ENCODE results near the gene DNAH2. TPM values are rescaled to one million over a fixed set of nuclear protein-coding genes. Genes with fewer than 3 reads are reported as not detected.
A peak's percentile ranks its signal among the peaks of the same experiment; 100 is the strongest.

DNAH2 gene
- total and polyA plus RNA-seq, 2 donors: 0.07 to 0.14 TPM

GRCh38 chr17:7707858-7708750, 9.4 kb upstream of the DNAH2 start:
- WGBS: 92% methylated on average over 22 of the region's 22 CpGs
- Histone ChIP-seq H3K36me3 (ENCODE audit: control insufficient read depth in 2 of 2, insufficient read depth in 2 of 2, low read length in 1 of 2) (peaks cover 0 to 1% of the 10 kb centered on the region in 2 donors), H3K9me3 (ENCODE audit: control insufficient read depth in 2 of 2, insufficient read depth in 1 of 2, low read length in 1 of 2) (peaks cover 0 to 11% of the 10 kb centered on the region in 2 donors), H3K27ac (ENCODE audit: low read depth in 1 of 2, low read length in 1 of 2) (no peak overlapping the region), H3K27me3 (ENCODE audit: control insufficient read depth in 2 of 2, insufficient read depth in 1 of 2, low read length in 1 of 2) (peaks cover 38 to 94% of the 10 kb centered on the region in 2 donors), H3K4me1 (ENCODE audit: control insufficient read depth in 2 of 2, insufficient read depth in 2 of 2, low read length in 2 of 2) (peaks cover 12 to 24% of the 10 kb centered on the region in 2 donors), H3K4me3 (ENCODE audit: low read length in 2 of 2) (no peak overlapping the region)
- DNase-seq (ENCODE audit: low read depth in 6 of 9, low spot score in 9 of 9): no peak

GRCh38 chr17:7709031-7709430, 8.5 kb upstream of the DNAH2 start:
- 91% methylated on average over 11 of the region's 11 CpGs for WGBS
- H3K9me3 ChIP-seq (ENCODE audit: control insufficient read depth in 2 of 2, insufficient read depth in 1 of 2, low read length in 1 of 2): peaks cover 0 to 11% of the 10 kb centered on the region in 2 donors
- H3K4me1 ChIP-seq (ENCODE audit: control insufficient read depth in 2 of 2, insufficient read depth in 2 of 2, low read length in 2 of 2): peaks cover 12 to 28% of the 10 kb centered on the region in 2 donors
- H3K27me3 ChIP-seq (ENCODE audit: control insufficient read depth in 2 of 2, insufficient read depth in 1 of 2, low read length in 1 of 2): peaks cover 33 to 94% of the 10 kb centered on the region in 2 donors
- no peak overlapping the region for H3K4me3 ChIP-seq (ENCODE audit: low read length in 2 of 2)
- no peak for DNase-seq (ENCODE audit: low read depth in 6 of 9, low spot score in 9 of 9)
- no peak overlapping the region for H3K27ac ChIP-seq (ENCODE audit: low read depth in 1 of 2, low read length in 1 of 2)
- no peaks in the 10 kb centered on the region for H3K36me3 ChIP-seq (ENCODE audit: control insufficient read depth in 2 of 2, insufficient read depth in 2 of 2, low read length in 1 of 2)

DNA sequence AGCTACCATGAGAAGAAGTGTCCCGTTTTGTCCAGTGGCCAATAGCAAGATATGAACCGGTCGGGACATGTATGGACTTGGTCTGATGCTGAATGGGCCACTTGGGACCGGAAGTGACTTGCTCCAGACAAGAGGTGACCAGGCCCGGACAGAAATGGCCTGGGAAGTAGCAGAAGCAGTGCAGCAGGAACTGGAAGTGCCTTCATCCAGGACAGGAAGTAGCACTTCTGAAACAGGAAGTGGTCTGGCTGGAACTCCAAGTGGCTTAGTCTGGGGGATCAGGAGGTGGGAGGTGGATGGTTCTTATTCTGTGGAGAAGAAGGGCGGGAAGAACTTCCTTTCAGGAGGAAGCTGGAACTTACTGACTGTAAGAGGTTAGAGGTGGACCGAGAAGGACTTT, 7.2 kb upstream of the DNAH2 start:
- Histone ChIP-seq H3K36me3 (ENCODE audit: control insufficient read depth in 2 of 2, insufficient read depth in 2 of 2, low read length in 1 of 2) (no peaks in the 10 kb centered on the region), H3K27me3 (ENCODE audit: control insufficient read depth in 2 of 2, insufficient read depth in 1 of 2, low read length in 1 of 2) (peaks cover 23 to 93% of the 10 kb centered on the region in 2 donors), H3K4me1 (ENCODE audit: control insufficient read depth in 2 of 2, insufficient read depth in 2 of 2, low read length in 2 of 2) (peaks cover 5 to 23% of the 10 kb centered on the region in 2 donors), H3K27ac (ENCODE audit: low read depth in 1 of 2, low read length in 1 of 2) (no peak overlapping the region), H3K9me3 (ENCODE audit: control insufficient read depth in 2 of 2, insufficient read depth in 1 of 2, low read length in 1 of 2) (peaks cover 0 to 11% of the 10 kb centered on the region in 2 donors), H3K4me3 (ENCODE audit: low read length in 2 of 2) (no peak overlapping the region)
- no peak for DNase-seq (ENCODE audit: low read depth in 6 of 9, low spot score in 9 of 9)
- 92% methylated on average over 7 of the region's 7 CpGs for WGBS

DNA sequence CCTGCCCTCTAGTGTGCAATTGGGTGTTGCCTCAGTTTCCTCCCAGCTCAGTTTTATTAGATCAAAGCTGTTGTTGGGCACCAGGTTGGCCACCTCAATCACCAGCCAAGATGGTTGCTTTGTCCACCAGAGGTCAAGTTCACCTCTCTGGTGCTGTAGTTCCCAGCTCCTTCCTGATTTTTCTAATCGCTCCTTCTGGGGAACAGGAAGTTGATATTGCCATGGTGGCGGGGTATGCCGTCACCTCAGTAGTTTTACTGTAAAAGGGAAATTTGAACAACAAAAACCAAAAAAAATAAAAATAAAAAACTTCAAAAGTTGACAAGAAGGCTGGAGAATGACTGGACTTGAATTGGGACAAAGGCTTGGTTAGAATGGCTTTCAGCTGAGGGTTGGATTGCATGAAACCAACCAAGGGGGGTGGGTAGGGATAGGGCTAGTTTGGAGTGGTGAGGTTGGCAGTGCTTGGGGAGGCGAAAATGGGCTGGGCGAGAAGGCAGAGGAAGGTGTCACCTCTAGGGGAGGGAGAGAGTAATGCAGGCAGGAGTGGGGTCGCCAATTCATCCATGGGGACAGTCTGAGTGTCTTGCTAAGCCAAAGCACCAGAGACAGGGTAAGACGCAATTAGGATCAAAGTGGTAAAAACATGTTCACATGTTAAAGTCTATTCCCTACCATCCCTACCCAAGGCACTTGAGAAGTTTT, 6.3 kb upstream of the DNAH2 start:
- 94% methylated on average over 7 of the region's 7 CpGs for WGBS
- Histone ChIP-seq H3K27ac (ENCODE audit: low read depth in 1 of 2, low read length in 1 of 2) (no peak overlapping the region), H3K27me3 (ENCODE audit: control insufficient read depth in 2 of 2, insufficient read depth in 1 of 2, low read length in 1 of 2) (peaks cover 14 to 93% of the 10 kb centered on the region in 2 donors)

DNA sequence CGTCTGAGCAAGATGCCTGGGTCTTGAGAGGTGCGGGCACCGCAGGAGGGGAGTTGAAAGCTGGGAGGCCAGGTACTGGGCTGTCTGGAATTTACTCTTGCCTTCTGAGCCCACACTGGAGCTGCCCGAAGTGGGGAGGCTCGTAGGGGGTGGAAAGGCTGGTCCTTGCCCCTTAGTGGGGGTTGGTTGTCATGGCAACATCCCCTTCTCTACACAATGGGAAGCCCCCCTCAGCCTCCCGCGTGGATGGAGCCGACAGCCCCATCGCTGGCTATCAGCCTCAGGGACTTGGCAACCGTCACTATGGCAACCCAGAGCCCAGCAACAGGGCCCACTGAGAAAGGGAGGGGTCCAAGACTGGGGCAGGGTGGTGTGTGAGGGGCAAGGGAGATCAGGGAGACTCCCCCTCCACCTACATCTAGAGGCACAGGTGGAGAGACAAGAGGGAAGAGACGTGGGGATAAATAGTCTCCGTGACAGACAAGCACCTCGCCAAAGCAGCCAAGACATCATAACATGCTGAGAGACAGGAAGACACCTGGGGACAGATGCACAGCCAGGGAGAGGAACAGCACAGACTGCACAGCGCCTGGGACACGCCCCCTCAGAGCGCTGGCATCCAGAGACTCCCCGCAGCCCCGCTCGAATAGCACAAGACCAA, 5.3 kb upstream of the DNAH2 start:
- H3K27ac ChIP-seq (ENCODE audit: low read depth in 1 of 2, low read length in 1 of 2): no peak overlapping the region
- peak in 4 of 9 donors; percentile 37 to 63 (median 46) for DNase-seq (ENCODE audit: low read depth in 6 of 9, low spot score in 9 of 9)
- no peaks in the 10 kb centered on the region for H3K36me3 ChIP-seq (ENCODE audit: control insufficient read depth in 2 of 2, insufficient read depth in 2 of 2, low read length in 1 of 2)
- H3K27me3 ChIP-seq (ENCODE audit: control insufficient read depth in 2 of 2, insufficient read depth in 1 of 2, low read length in 1 of 2): peaks cover 15 to 93% of the 10 kb centered on the region in 2 donors
- H3K4me1 ChIP-seq (ENCODE audit: control insufficient read depth in 2 of 2, insufficient read depth in 2 of 2, low read length in 2 of 2): peaks cover 4 to 28% of the 10 kb centered on the region in 2 donors
- no peak overlapping the region for H3K4me3 ChIP-seq (ENCODE audit: low read length in 2 of 2)
- WGBS: 37% methylated on average over 19 of the region's 19 CpGs
- peaks cover 0 to 2% of the 10 kb centered on the region in 2 donors for H3K9me3 ChIP-seq (ENCODE audit: control insufficient read depth in 2 of 2, insufficient read depth in 1 of 2, low read length in 1 of 2)

More for the DNA sequence above, 6.3 kb upstream of the DNAH2 start:
- Histone ChIP-seq H3K4me3 (ENCODE audit: low read length in 2 of 2) (no peak overlapping the region), H3K9me3 (ENCODE audit: control insufficient read depth in 2 of 2, insufficient read depth in 1 of 2, low read length in 1 of 2) (peaks cover 0 to 4% of the 10 kb centered on the region in 2 donors), H3K36me3 (ENCODE audit: control insufficient read depth in 2 of 2, insufficient read depth in 2 of 2, low read length in 1 of 2) (no peaks in the 10 kb centered on the region), H3K4me1 (ENCODE audit: control insufficient read depth in 2 of 2, insufficient read depth in 2 of 2, low read length in 2 of 2) (peaks cover 4 to 19% of the 10 kb centered on the region in 2 donors)
- DNase-seq (ENCODE audit: low read depth in 6 of 9, low spot score in 9 of 9): no peak

GRCh38 chr17:7713782-7714181, 3.8 kb upstream of the DNAH2 start:
- H3K9me3 ChIP-seq (ENCODE audit: control insufficient read depth in 2 of 2, insufficient read depth in 1 of 2, low read length in 1 of 2): no peaks in the 10 kb centered on the region
- DNase-seq (ENCODE audit: low read depth in 6 of 9, low spot score in 9 of 9): no peak
- WGBS: 13% methylated on average over 9 of the region's 9 CpGs
- no peaks in the 10 kb centered on the region for H3K36me3 ChIP-seq (ENCODE audit: control insufficient read depth in 2 of 2, insufficient read depth in 2 of 2, low read length in 1 of 2)
- H3K27ac ChIP-seq (ENCODE audit: low read depth in 1 of 2, low read length in 1 of 2): no peak overlapping the region
- no peak overlapping the region for H3K4me3 ChIP-seq (ENCODE audit: low read length in 2 of 2)
- peaks cover 6 to 39% of the 10 kb centered on the region in 2 donors for H3K4me1 ChIP-seq (ENCODE audit: control insufficient read depth in 2 of 2, insufficient read depth in 2 of 2, low read length in 2 of 2)
- peaks cover 18 to 94% of the 10 kb centered on the region in 2 donors for H3K27me3 ChIP-seq (ENCODE audit: control insufficient read depth in 2 of 2, insufficient read depth in 1 of 2, low read length in 1 of 2)

DNA sequence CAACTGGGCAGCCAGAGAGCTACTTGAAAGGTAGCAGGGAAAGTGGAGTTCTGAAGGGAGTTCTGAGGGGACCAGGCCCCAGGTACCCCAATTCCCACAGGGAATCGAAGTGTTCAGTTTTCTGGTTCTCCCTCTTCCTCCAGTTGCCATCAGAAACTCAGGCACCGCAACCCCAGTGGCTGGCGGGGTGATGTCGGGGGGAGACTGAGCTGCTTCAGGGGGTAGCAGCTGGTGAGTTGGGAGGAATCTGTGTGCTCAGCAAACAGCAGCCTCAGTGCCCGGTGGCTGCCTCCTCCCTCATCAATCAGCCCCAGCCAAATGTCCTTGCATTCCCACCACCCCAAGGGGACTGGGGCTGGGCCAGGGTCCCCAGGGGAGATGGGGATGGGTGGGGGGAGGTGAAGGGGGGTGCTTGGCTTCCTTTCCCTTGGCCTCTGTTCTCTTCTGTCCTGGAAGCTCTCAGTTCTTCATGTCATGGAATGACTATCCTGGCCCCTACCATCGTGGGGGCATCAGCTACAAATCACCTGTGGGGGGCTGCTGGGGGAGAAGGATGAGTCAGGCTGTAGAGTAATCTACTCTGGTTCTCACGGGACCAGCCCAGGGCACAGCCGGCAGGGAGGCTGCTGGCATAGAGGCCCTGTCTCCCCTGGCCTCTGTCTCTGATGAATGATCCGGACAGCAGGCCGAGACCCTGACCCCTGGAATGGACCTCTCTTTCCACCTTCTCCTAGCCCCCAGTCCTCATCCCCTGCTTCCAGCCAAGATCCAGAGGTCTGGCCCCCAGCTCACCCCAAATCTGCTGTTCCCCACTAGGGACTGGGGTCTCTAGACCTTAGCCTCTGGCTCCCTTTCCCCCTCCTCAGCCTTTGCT, 2.6 kb upstream of the DNAH2 start:
- Histone ChIP-seq H3K4me3 (ENCODE audit: low read length in 2 of 2) (no peak overlapping the region), H3K9me3 (ENCODE audit: control insufficient read depth in 2 of 2, insufficient read depth in 1 of 2, low read length in 1 of 2) (no peaks in the 10 kb centered on the region), H3K27me3 (ENCODE audit: control insufficient read depth in 2 of 2, insufficient read depth in 1 of 2, low read length in 1 of 2) (peaks cover 18 to 95% of the 10 kb centered on the region in 2 donors), H3K27ac (ENCODE audit: low read depth in 1 of 2, low read length in 1 of 2) (no peak overlapping the region), H3K4me1 (ENCODE audit: control insufficient read depth in 2 of 2, insufficient read depth in 2 of 2, low read length in 2 of 2) (peaks cover 6 to 39% of the 10 kb centered on the region in 2 donors), H3K36me3 (ENCODE audit: control insufficient read depth in 2 of 2, insufficient read depth in 2 of 2, low read length in 1 of 2) (no peaks in the 10 kb centered on the region)
- WGBS: 90% methylated on average over 10 of the region's 10 CpGs
- DNase-seq (ENCODE audit: low read depth in 6 of 9, low spot score in 9 of 9): no peak
